ENCODE results near the gene SYNJ2.

The SYNJ2 gene

GRCh38 chr6:157976345-157977175 lies 5.1 kb upstream of the SYNJ2 start:
- DNase-seq (ENCODE audit: low read depth), result no peak
- no peak overlapping the region for H3K4me3 ChIP-seq (ENCODE audit: control insufficient read depth, low read depth, low read length)
- TF ChIP-seq CTCF (IDR thresholded peaks at IDR 0.05; ENCODE audit: control insufficient read depth, insufficient read depth, low read depth, low read length, missing control alignments), result no peak

- DNase-seq (ENCODE audit: low read depth), result no peak
- TF ChIP-seq CTCF (IDR thresholded peaks at IDR 0.05; ENCODE audit: control insufficient read depth, insufficient read depth, low read depth, low read length, missing control alignments), result no peak
- no peak overlapping the region for H3K4me3 ChIP-seq (ENCODE audit: control insufficient read depth, low read depth, low read length)
Measured at GRCh38 chr6:157977176-157977804, 4.4 kb upstream of the SYNJ2 start.

GRCh38 chr6:157978021-157978783 lies 3.5 kb upstream of the SYNJ2 start:
- H3K4me3 ChIP-seq (ENCODE audit: control insufficient read depth, low read depth, low read length), result no peak overlapping the region
- no peak for DNase-seq (ENCODE audit: low read depth)
- no peak for TF ChIP-seq CTCF (IDR thresholded peaks at IDR 0.05; ENCODE audit: control insufficient read depth, insufficient read depth, low read depth, low read length, missing control alignments)

GRCh38 chr6:157980288-157981131 lies 1.2 kb upstream of the SYNJ2 start:
- H3K4me3 ChIP-seq (ENCODE audit: control insufficient read depth, low read depth, low read length), result no peak overlapping the region
- TF ChIP-seq CTCF (IDR thresholded peaks at IDR 0.05; ENCODE audit: control insufficient read depth, insufficient read depth, low read depth, low read length, missing control alignments), result no peak
- no peak for DNase-seq (ENCODE audit: low read depth)

DNA sequence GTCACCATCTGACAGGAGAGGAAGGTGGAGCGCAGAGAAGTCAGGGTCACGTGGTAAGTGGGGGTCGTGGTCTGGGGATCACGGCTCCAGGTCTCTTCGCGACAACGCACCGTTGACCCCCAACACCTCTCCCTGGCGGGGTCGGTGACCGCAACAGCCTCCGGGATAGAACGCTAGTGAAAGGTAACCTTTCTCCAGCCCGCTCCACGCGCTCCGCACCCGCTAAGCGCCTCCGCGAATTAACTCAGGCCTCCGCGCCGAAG lies 600 bp upstream of the SYNJ2 start:
- no peak for TF ChIP-seq CTCF (IDR thresholded peaks at IDR 0.05; ENCODE audit: control insufficient read depth, insufficient read depth, low read depth, low read length, missing control alignments)
- no peak for DNase-seq (ENCODE audit: low read depth)
- H3K4me3 ChIP-seq (ENCODE audit: control insufficient read depth, low read depth, low read length), result peak overlapping the region; percentile 71

DNA sequence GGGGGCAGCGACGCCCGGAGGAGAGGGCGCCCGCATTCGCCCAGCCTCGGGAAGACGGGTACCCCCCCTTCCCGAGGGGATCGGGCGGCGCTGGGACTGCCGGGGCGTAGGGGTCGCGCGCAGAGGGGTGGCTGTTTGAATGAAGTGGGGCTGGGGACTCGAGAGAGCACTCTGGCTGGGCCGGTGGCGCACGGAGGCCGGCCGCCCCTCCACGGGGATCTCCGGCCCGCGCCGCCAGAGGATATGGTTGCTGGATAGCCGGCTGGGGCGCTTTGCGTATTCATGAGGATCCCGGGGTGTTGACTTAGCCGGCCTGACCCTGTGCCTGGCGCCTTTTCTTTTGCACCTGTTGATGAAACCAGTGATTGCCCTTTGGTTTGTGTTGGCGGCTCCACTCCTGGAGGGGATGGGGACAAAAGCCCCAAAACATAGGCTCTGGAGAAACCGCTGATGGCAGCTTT lies 469 bp downstream of the SYNJ2 start:
- no peak for DNase-seq (ENCODE audit: low read depth)
- H3K4me3 ChIP-seq (ENCODE audit: control insufficient read depth, low read depth, low read length), result peak overlapping the region; percentile 71

More for the DNA sequence above, 469 bp downstream of the SYNJ2 start:
- TF ChIP-seq CTCF (IDR thresholded peaks at IDR 0.05; ENCODE audit: control insufficient read depth, insufficient read depth, low read depth, low read length, missing control alignments), result peak; percentile 8

All from AG09309 (cell line).